Measurements from ENCODE around the gene MAP3K4.

Gene MAP3K4
- total RNA-seq, result 74.2 to 143 (median 102) reads per million in 9 experiments

GRCh38 chr6:160991406-160992060 lies at the start of gene MAP3K4:
Gene MAP3K4, plus strand, starts transcription at chr6:160991769. Its CDS starts 163 bp downstream, at chr6:160991932.
- H3K36me3 Mint-ChIP-seq (ENCODE audit: insufficient read depth), result peaks cover 24% of the 10 kb centered on the region
- ATAC-seq (replicated peaks) (peak; percentile 65), DNase-seq (peak; percentile 70 to 82 (median 72))
- H3K9me3 Mint-ChIP-seq, result no peaks in the 10 kb centered on the region
- peak within 1 kb of the TSS; percentile 95 to 97 for H3K4me3 Mint-ChIP-seq
- H3K4me1 Mint-ChIP-seq (ENCODE audit: low read depth in 2 of 2), result peaks cover 22 to 34% of the 10 kb centered on the region in 2 donors
- peak within 1 kb of the TSS; percentile 95 to 99 for H3K27ac Mint-ChIP-seq
- H3K27me3 Mint-ChIP-seq, result peaks cover 5 to 7% of the 10 kb centered on the region in 2 donors

GRCh38 chr6:160943997-160944396 lies 47.6 kb upstream of the MAP3K4 start:
- ATAC-seq (replicated peaks), result no peak
- H3K4me3 Mint-ChIP-seq, result no peak overlapping the region
- H3K9me3 Mint-ChIP-seq, result no peaks in the 10 kb centered on the region

DNA sequence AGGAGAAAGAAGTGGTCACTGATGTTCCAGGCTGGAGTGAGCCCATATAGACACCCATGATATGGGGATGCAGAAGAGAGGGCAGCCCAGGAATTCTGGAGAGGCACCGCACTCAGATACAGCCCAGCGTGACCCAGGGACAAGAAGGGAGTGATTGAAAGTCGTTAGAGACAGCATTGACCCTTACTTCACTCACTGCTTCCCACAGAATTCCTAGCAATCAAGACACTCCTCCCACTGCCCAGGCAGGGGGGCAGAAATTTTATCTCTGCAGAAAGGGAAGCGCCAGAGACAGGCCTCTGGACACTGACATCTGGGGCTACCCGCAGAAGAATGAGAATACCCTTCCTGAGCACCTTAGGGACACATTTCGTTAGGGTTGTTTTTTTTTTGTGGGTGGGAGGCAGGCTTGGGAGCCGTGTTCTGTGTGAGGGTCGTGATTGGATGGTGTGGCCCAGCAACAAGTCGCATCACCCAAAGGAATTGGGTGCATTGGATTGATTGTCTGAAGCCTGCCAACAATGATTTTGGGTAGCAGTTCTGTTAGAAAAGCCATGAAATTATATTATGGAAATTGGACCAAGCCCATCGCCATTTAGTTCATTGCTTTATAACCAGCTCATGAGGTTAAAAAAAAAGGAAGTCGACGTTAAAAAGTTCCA lies 45.9 kb upstream of the MAP3K4 start:
- Mint-ChIP-seq H3K4me1 (ENCODE audit: low read depth in 2 of 2) (no peaks in the 10 kb centered on the region), H3K36me3 (ENCODE audit: insufficient read depth) (no peaks in the 10 kb centered on the region), H3K4me3 (no peak overlapping the region), H3K27me3 (peaks cover 0 to 20% of the 10 kb centered on the region in 2 donors), H3K9me3 (no peaks in the 10 kb centered on the region), H3K27ac (no peak overlapping the region)
- DNase-seq (no peak), ATAC-seq (replicated peaks) (no peak)

More at GRCh38 chr6:160943997-160944396, 47.6 kb upstream of the MAP3K4 start:
- Mint-ChIP-seq H3K4me1 (ENCODE audit: low read depth in 2 of 2) (no peaks in the 10 kb centered on the region), H3K27me3 (peaks cover 12 to 29% of the 10 kb centered on the region in 2 donors), H3K36me3 (ENCODE audit: insufficient read depth) (no peaks in the 10 kb centered on the region), H3K27ac (no peak overlapping the region)
- no peak for DNase-seq

DNA sequence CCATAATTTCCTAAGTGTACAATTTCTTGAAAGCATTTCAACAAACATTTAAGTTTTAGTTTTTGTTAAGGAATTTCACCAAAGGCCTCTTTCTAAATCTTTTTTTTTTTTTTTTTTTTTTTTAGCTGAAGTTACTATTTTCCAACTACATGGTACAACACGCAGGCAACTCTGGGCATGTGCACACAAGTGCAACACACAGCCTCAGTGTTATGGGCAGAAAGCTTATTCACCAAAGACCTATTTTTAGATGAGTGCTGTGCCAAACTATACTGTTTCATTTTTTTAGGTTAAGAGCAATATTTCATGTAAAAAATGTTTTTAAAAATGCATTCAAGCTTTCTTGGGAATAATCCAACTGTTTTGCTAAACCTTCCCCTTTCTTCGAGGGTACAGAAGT lies 42.0 kb upstream of the MAP3K4 start:
- Mint-ChIP-seq H3K9me3 (no peaks in the 10 kb centered on the region), H3K27ac (no peak overlapping the region), H3K4me1 (ENCODE audit: low read depth in 2 of 2) (no peaks in the 10 kb centered on the region), H3K27me3 (peaks cover 27 to 41% of the 10 kb centered on the region in 2 donors), H3K4me3 (no peak overlapping the region), H3K36me3 (ENCODE audit: insufficient read depth) (no peaks in the 10 kb centered on the region)
- DNase-seq (no peak), ATAC-seq (replicated peaks) (no peak)

DNA sequence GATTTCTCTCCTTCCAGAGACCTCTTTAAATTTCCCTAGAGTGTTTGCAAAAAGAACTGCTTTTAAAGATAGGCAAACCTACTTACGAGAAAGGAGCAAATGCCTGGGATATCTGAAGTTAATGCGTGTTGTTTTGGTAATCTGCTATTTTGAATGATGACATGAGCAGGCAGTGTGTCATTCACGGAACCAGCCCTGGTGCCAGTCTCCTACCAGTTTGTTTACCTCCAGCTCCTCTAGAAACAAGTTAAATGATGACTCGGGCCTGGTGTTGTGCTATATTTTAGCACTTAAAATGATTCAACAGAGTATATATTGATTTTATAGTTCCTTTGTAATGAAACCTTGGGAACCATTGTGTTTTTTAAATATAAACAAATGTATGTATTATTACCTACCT lies 41.1 kb upstream of the MAP3K4 start:
- no peaks in the 10 kb centered on the region for H3K36me3 Mint-ChIP-seq (ENCODE audit: insufficient read depth)
- ATAC-seq (replicated peaks) (no peak), DNase-seq (no peak)
- no peak overlapping the region for H3K27ac Mint-ChIP-seq
- H3K4me3 Mint-ChIP-seq, result no peak overlapping the region
- peaks cover 32 to 46% of the 10 kb centered on the region in 2 donors for H3K27me3 Mint-ChIP-seq
- no peaks in the 10 kb centered on the region for H3K9me3 Mint-ChIP-seq
- no peaks in the 10 kb centered on the region for H3K4me1 Mint-ChIP-seq (ENCODE audit: low read depth in 2 of 2)

DNA sequence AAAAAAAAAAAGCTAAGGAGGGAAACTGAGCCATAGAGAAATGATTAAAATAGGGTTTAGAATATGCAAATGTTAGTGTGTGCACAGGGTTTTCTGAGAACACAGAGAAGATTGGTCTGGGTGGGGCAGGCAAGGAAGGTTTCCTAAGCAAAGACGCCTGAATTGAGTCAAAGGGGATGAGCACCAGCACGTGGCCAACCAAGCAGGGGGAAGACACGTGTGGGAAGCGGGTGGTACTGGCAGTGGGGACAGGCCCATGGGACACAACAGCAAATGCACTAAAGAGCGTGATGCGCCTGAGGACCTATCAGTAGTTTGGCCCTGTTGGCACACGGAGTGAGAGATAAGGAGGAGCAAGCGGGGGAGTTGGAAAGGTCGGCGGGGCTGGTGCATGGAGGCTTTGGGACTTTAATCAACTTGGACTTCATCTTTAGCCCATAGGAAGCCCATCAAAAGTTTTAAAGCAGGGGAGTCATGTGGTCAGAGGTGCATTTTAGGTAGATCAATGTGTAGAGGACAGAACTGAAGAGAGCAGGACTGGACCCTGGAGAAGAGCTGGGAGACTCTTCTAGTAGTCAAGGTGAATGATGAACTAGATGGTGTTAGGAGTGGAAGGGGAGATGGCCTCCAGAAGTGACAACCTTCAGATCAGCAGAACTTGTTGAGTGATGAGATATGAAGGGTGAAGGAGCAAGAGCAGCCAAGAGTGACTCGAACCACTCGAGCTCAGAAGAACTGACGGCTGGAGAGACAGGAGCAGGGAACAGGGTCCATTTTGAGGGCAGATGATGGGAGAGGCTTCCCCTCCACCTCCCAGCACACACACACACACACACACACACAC lies 40.2 kb upstream of the MAP3K4 start:
- no peaks in the 10 kb centered on the region for H3K36me3 Mint-ChIP-seq (ENCODE audit: insufficient read depth)
- no peaks in the 10 kb centered on the region for H3K9me3 Mint-ChIP-seq
- DNase-seq, result no peak

DNA sequence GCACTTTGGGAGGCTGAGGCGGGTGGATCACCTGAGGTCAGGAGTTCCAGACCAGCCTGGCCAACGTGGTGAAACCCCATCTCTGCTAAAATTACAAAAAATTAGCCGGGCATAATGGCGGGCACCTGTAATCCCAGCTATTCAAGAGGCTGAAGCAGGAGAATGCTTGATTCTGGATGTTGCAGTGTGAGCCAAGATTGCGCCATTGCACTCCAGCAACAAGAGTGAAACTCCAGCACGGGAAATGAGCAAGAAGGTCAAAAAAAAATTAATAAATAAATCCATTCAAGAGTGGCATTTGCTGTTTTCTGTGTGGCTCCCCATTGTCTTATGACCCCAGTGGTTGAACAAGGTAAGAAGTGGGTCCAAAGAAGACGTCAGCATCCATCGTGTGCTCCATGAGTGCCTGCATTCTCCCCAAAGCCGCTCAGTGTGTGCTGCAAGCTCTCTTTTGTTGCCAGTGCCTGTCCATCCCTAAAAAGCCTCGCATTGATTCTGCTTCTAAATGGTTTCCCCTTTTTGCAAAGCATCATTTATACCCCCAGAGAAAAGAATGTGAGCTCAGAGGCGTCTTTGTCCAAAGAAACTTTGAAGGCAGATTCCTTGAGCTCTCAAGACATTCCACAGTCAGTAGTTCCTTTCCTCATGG lies 38.8 kb upstream of the MAP3K4 start:
- DNase-seq, result no peak
- Mint-ChIP-seq H3K9me3 (no peaks in the 10 kb centered on the region), H3K36me3 (ENCODE audit: insufficient read depth) (no peaks in the 10 kb centered on the region), H3K27ac (no peak overlapping the region), H3K4me1 (ENCODE audit: low read depth in 2 of 2) (no peaks in the 10 kb centered on the region), H3K4me3 (no peak overlapping the region), H3K27me3 (peaks cover 49 to 52% of the 10 kb centered on the region in 2 donors)
- no peak for ATAC-seq (replicated peaks)

More for the DNA sequence above, 40.2 kb upstream of the MAP3K4 start:
- no peak for ATAC-seq (replicated peaks)
- H3K27me3 Mint-ChIP-seq, result peaks cover 41 to 50% of the 10 kb centered on the region in 2 donors
- no peak overlapping the region for H3K4me3 Mint-ChIP-seq
- no peak overlapping the region for H3K27ac Mint-ChIP-seq
- no peaks in the 10 kb centered on the region for H3K4me1 Mint-ChIP-seq (ENCODE audit: low read depth in 2 of 2)

DNA sequence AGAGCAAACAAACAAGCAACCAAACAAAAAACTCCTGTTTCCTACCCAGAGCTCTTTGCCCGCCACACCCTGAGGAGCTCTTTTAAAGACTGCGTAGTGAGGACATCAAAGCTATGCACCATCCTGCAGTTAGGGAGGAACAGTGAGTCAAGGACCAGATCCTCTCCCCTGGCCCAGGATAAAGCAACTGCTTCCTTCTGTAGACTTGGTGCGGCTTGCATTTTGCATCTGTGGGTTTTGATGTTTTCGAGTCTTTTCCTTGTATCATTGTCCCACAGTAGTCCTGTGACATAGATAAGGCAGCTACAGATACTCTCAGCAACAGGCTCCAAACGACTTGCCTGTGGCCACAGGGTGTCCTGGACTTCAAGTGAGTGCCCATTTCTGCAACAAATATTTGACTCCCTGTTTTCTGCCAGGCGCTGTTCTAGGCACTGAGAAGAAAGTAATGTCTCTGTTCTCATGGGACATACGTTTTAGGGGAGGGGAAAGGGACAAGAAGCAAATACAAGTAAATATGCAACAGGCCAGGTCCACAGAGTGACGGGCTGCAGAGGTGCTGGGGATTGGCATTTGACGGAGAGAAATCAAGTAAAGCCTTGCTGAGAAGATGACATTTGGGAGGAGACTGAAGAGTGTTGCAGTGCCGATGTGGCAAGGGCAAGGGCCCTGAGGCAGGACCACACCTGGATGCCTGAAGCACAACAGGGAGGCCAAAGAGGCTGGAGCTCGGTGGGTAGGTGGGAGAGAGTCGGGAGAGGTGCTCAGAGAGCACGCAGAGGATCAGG lies 35.9 kb upstream of the MAP3K4 start:
- DNase-seq, result no peak

DNA sequence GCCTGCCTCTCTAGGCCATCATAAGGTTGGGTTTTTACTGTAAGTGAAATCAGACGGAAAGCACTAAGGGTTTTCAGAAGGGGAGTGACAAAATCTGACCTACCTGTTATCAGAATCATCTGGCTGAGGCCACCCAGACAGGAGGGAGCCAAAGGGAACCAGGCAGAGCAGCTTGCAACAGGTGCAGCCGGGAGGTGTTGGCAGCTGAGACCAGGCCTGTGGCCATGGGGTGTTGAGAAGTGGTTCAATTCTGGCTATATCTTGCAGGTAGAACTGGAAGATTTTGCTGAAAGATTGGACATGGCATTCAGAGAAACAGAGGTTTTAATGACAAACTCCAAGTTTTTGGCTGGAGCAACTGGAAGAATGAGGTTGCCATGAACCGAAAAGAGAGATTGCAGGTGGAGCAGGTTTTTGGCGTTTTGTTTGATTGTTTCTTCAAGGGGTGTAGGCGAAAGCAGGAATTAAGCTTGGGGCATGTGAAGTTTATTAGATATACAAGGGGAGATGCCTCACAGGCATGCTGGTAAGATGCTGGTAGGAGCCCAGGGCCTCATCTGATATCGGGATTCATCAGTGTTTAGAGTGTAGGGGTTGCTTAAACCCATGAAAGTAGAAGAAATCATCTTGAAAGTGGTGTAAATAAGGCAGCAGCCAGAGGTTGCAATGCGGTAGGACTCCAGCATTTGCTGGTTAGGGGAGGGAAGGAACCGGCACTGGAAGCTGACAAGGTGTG lies 35.1 kb upstream of the MAP3K4 start:
- no peak overlapping the region for H3K4me3 Mint-ChIP-seq
- H3K9me3 Mint-ChIP-seq, result no peaks in the 10 kb centered on the region
- H3K27me3 Mint-ChIP-seq, result peaks cover 52 to 63% of the 10 kb centered on the region in 2 donors
- ATAC-seq (replicated peaks), result no peak
- H3K36me3 Mint-ChIP-seq (ENCODE audit: insufficient read depth), result no peaks in the 10 kb centered on the region
- DNase-seq, result no peak
- no peak overlapping the region for H3K27ac Mint-ChIP-seq
- H3K4me1 Mint-ChIP-seq (ENCODE audit: low read depth in 2 of 2), result no peaks in the 10 kb centered on the region

More for the DNA sequence above, 35.9 kb upstream of the MAP3K4 start:
- ATAC-seq (replicated peaks), result no peak
- Mint-ChIP-seq H3K27ac (no peak overlapping the region), H3K4me1 (ENCODE audit: low read depth in 2 of 2) (no peaks in the 10 kb centered on the region), H3K36me3 (ENCODE audit: insufficient read depth) (no peaks in the 10 kb centered on the region), H3K27me3 (peaks cover 59 to 65% of the 10 kb centered on the region in 2 donors), H3K9me3 (no peaks in the 10 kb centered on the region), H3K4me3 (no peak overlapping the region)

GRCh38 chr6:160959726-160960435 lies 31.7 kb upstream of the MAP3K4 start:
- Mint-ChIP-seq H3K9me3 (no peaks in the 10 kb centered on the region), H3K4me3 (no peak overlapping the region), H3K4me1 (ENCODE audit: low read depth in 2 of 2) (no peaks in the 10 kb centered on the region), H3K27ac (no peak overlapping the region), H3K27me3 (peaks cover 41 to 42% of the 10 kb centered on the region in 2 donors), H3K36me3 (ENCODE audit: insufficient read depth) (no peaks in the 10 kb centered on the region)
- no peak for ATAC-seq (replicated peaks)
- DNase-seq, result no peak

DNA sequence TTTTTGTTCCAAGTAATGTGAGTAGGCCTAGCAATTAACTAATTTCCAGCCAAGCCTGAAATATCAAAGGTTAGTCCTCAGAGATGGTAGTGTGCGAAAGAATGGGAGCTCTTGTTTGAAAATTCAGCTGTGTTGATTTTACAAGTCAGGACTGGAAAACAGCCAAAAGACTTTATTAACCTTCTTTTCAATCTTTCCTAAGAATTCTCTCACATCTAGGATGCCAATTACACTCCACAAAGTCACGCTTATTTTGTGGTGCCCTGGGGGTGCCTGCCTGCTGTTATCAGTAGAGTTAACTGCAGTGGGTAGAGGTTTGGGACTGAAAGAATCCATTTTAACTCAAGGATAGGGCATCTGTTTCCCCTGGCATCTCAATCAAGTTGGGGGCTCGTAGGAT lies 30.7 kb upstream of the MAP3K4 start:
- no peak for DNase-seq
- no peaks in the 10 kb centered on the region for H3K9me3 Mint-ChIP-seq
- H3K36me3 Mint-ChIP-seq (ENCODE audit: insufficient read depth), result no peaks in the 10 kb centered on the region

More for the DNA sequence above, 30.7 kb upstream of the MAP3K4 start:
- H3K4me3 Mint-ChIP-seq, result no peak overlapping the region
- H3K27ac Mint-ChIP-seq, result no peak overlapping the region
- H3K4me1 Mint-ChIP-seq (ENCODE audit: low read depth in 2 of 2), result no peaks in the 10 kb centered on the region
- H3K27me3 Mint-ChIP-seq, result peaks cover 45 to 47% of the 10 kb centered on the region in 2 donors
- no peak for ATAC-seq (replicated peaks)

Data from effector memory CD8-positive, alpha-beta T cell (primary cell).